Neural cell (in vitro differentiated cells): ENCODE data around the gene ODF2. TPM values are rescaled to one million over a fixed set of nuclear protein-coding genes. Genes with fewer than 3 reads are reported as not detected.

Experiments used
- H2AFZ ChIP-seq: fragments of 200-600, 300-800 bp; sonication (generic), shearing (Covaris generic); 2 replicates; pipeline ENCODE4 v1.6.0; 2014; ENCODE audit warnings: low read depth, mild to moderate bottlenecking, antibody characterized with exemption, low read length, moderate library complexity
- H3F3A ChIP-seq: fragments of 200-600 bp; shearing (Covaris generic); 2 replicates; pipeline ENCODE4 v1.6.1; 2016; ENCODE audit warnings: mild to moderate bottlenecking, moderate library complexity, mixed read lengths, antibody characterized with exemption, low read length; ENCODE audit not compliant: insufficient read depth, poor library complexity, severe bottlenecking
- H3K27ac ChIP-seq: fragments of 200-600, 300-800 bp; sonication (generic), shearing (Covaris generic); 2 replicates; pipeline ENCODE4 v1.5.1; 2014; ENCODE audit warnings: mild to moderate bottlenecking, low read length, moderate library complexity
- H3K27me3 ChIP-seq: fragments of 300-800, 200-600 bp; sonication (generic), shearing (Covaris generic); 2 replicates; pipeline ENCODE4 v1.6.0; 2014; ENCODE audit warnings: mild to moderate bottlenecking, low read depth, low read length, moderate library complexity; ENCODE audit not compliant: insufficient read depth
- H3K36me3 ChIP-seq: fragments of 300-800, 200-600 bp; sonication (generic), shearing (Covaris generic); 2 replicates; pipeline ENCODE4 v1.5.1; 2014; ENCODE audit warnings: mild to moderate bottlenecking, antibody characterized with exemption, low read length, moderate library complexity; ENCODE audit not compliant: insufficient read depth
- H3K4me2 ChIP-seq: fragments of 300-800, 200-600 bp; sonication (generic), shearing (Covaris generic); 2 replicates; pipeline ENCODE4 v1.6.0; 2014; ENCODE audit warnings: mild to moderate bottlenecking, low read length
- H3K4me3 ChIP-seq: fragments of 300-800, 200-600 bp; sonication (generic), shearing (Covaris generic); 2 replicates; pipeline ENCODE4 v1.5.1; 2014; ENCODE audit warnings: mild to moderate bottlenecking, low read length, moderate library complexity
- H3K79me2 ChIP-seq: fragments of 200-600 bp; shearing (Covaris generic); replicated peaks from 2 replicates; pipeline ENCODE4 v1.6.0; 2014; ENCODE audit warnings: mild to moderate bottlenecking, low read length, moderate library complexity; ENCODE audit not compliant: insufficient read depth
- H3K9ac ChIP-seq: fragments of 300-800, 200-600 bp; sonication (generic), shearing (Covaris generic); 2 replicates; pipeline ENCODE4 v1.6.1; 2016; ENCODE audit warnings: mild to moderate bottlenecking, low read length, mixed read lengths
- H3K9me2 ChIP-seq: fragments of 200-600 bp; shearing (Covaris generic); 2 replicates; pipeline ENCODE4 v1.6.1; 2016; ENCODE audit warnings: mild to moderate bottlenecking, low read length, mixed read lengths; ENCODE audit not compliant: insufficient read depth
- H3K9me3 ChIP-seq: fragments of 200-600, 300-800 bp; sonication (generic), shearing (Covaris generic); 2 replicates; pipeline ENCODE4 v1.6.1; 2016; ENCODE audit warnings: mild to moderate bottlenecking, mixed run types, low read length, moderate library complexity, mixed read lengths
- H4K20me1 ChIP-seq: fragments of 200-600 bp; shearing (Covaris generic); 2 replicates; pipeline ENCODE4 v1.6.1; 2016; ENCODE audit warnings: mild to moderate bottlenecking, mixed run types; ENCODE audit not compliant: insufficient read depth
- EP300 ChIP-seq: fragments of 450-650 bp; conservative IDR thresholded peaks from 2 replicates; pipeline ENCODE4 v1.6.1; 2014; ENCODE audit warnings: antibody characterized with exemption, mild to moderate bottlenecking, moderate library complexity; ENCODE audit not compliant: poor library complexity, severe bottlenecking
- EZH2 ChIP-seq: fragments of 200-600, 300-800 bp; shearing (Covaris generic), sonication (generic); IDR thresholded peaks from 2 replicates; pipeline ENCODE4 v1.6.1; 2014; ENCODE audit warnings: antibody characterized with exemption, low read length, borderline replicate concordance, mild to moderate bottlenecking; ENCODE audit not compliant: insufficient read depth, poor library complexity, severe bottlenecking
- MXI1 ChIP-seq: fragments of 450-650 bp; conservative IDR thresholded peaks from 2 replicates; pipeline ENCODE4 v1.6.1; 2014; ENCODE audit warnings: antibody characterized with exemption, mild to moderate bottlenecking; ENCODE audit not compliant: poor library complexity, severe bottlenecking
- POLR2AphosphoS5 ChIP-seq: IDR thresholded peaks from 2 replicates; pipeline ENCODE4 v1.6.1; 2012
- RAD21 ChIP-seq: fragments of 450-650 bp; conservative IDR thresholded peaks from 2 replicates; pipeline ENCODE4 v1.6.1; 2014; ENCODE audit warnings: antibody characterized with exemption, mild to moderate bottlenecking, moderate library complexity
- SMC3 ChIP-seq: fragments of 450-650 bp; conservative IDR thresholded peaks from 2 replicates; pipeline ENCODE4 v1.6.1; 2014; ENCODE audit warnings: antibody characterized with exemption, mild to moderate bottlenecking, moderate library complexity; ENCODE audit not compliant: poor library complexity
- TAF1 ChIP-seq: IDR thresholded peaks from 2 replicates; pipeline ENCODE4 v1.6.1; 2012; ENCODE audit warnings: low read depth
- polyA plus RNA-seq: library from polyadenylated mRNA; depleted of rRNA; stranded (reverse); fragments of >200 nt; gene quantifications from 2 replicates; pipeline ENCODE4 v1.2.3, GENCODE V29; 2014
- TF ChIP-seq, protein P1 (sequence below): IDR thresholded peaks from 2 replicates; pipeline ENCODE4 v1.6.1; 2012; ENCODE audit warnings: borderline replicate concordance
- TF ChIP-seq, protein P2 (sequence below): fragments of 450-650 bp; IDR thresholded peaks from 2 replicates; pipeline ENCODE4 v1.5.1; 2014; ENCODE audit warnings: antibody characterized with exemption, mild to moderate bottlenecking, moderate library complexity; ENCODE audit not compliant: poor library complexity, severe bottlenecking

The ODF2 gene
- polyA plus RNA-seq, 1 donor from 2014 or later, result 39.3 TPM

DNA sequence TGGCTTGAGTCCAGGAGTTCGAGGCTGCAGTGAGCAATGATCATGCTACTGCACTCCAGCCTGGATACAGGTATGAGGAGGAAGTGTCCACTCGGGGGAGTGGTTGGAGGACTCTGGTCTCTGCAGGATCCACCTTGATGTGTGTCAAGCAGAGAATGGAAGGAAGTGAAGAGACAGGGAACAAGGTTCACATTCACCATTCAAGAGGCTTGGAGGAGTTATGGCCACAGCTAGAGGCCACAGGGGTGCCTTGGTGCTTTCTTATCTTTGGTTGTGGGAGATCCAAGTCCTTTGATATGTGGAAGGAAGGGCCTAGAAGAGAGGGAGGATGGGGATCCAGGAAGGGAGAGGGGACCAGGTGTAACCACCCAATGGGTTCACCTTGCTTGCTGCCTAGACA lies 40.5 kb upstream of the ODF2 start:
- H3K79me2 ChIP-seq, result no peaks in the 10 kb centered on the region
- no peak overlapping the region for H3K4me2 ChIP-seq
- no peaks in the 10 kb centered on the region for H3K36me3 ChIP-seq
- no peak overlapping the region for H3K4me3 ChIP-seq
- no peak overlapping the region for H2AFZ ChIP-seq
- no peaks in the 10 kb centered on the region for H3F3A ChIP-seq
- H4K20me1 ChIP-seq, result no peaks in the 10 kb centered on the region
- no peaks in the 10 kb centered on the region for H3K9me2 ChIP-seq
- H3K27me3 ChIP-seq, result peaks cover 68% of the 10 kb centered on the region
- H3K9ac ChIP-seq, result no peak overlapping the region
- no peak overlapping the region for H3K27ac ChIP-seq
- TF ChIP-seq POLR2AphosphoS5 (no peak), TAF1 (no peak), EP300 (no peak), EZH2 (no peak), RAD21 (no peak), MXI1 (no peak), SMC3 (no peak)
- TF ChIP-seq, protein P1, sequence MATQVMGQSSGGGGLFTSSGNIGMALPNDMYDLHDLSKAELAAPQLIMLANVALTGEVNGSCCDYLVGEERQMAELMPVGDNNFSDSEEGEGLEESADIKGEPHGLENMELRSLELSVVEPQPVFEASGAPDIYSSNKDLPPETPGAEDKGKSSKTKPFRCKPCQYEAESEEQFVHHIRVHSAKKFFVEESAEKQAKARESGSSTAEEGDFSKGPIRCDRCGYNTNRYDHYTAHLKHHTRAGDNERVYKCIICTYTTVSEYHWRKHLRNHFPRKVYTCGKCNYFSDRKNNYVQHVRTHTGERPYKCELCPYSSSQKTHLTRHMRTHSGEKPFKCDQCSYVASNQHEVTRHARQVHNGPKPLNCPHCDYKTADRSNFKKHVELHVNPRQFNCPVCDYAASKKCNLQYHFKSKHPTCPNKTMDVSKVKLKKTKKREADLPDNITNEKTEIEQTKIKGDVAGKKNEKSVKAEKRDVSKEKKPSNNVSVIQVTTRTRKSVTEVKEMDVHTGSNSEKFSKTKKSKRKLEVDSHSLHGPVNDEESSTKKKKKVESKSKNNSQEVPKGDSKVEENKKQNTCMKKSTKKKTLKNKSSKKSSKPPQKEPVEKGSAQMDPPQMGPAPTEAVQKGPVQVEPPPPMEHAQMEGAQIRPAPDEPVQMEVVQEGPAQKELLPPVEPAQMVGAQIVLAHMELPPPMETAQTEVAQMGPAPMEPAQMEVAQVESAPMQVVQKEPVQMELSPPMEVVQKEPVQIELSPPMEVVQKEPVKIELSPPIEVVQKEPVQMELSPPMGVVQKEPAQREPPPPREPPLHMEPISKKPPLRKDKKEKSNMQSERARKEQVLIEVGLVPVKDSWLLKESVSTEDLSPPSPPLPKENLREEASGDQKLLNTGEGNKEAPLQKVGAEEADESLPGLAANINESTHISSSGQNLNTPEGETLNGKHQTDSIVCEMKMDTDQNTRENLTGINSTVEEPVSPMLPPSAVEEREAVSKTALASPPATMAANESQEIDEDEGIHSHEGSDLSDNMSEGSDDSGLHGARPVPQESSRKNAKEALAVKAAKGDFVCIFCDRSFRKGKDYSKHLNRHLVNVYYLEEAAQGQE, result no peak
- TF ChIP-seq, protein P2, sequence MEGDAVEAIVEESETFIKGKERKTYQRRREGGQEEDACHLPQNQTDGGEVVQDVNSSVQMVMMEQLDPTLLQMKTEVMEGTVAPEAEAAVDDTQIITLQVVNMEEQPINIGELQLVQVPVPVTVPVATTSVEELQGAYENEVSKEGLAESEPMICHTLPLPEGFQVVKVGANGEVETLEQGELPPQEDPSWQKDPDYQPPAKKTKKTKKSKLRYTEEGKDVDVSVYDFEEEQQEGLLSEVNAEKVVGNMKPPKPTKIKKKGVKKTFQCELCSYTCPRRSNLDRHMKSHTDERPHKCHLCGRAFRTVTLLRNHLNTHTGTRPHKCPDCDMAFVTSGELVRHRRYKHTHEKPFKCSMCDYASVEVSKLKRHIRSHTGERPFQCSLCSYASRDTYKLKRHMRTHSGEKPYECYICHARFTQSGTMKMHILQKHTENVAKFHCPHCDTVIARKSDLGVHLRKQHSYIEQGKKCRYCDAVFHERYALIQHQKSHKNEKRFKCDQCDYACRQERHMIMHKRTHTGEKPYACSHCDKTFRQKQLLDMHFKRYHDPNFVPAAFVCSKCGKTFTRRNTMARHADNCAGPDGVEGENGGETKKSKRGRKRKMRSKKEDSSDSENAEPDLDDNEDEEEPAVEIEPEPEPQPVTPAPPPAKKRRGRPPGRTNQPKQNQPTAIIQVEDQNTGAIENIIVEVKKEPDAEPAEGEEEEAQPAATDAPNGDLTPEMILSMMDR, result no peak
- H3K9me3 ChIP-seq, result no peaks in the 10 kb centered on the region

DNA sequence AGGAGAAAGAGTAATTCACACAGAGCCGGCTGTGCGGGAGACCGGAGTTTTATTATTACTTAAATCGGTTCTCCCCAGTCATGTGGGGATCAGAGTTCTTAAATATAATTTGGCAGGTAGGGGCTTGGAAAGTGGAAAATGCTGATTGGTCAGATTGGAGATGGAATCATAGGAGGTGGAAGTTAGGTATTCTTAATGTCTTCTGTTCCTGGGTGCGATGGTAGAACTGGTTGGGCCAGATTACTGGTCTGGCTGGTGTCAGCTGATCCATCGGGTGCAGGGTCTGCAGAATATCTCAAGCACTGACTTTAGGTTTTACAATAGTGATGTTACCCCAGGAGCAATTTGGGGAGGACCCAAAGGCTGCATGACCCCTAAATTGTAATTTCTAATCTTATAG lies 39.8 kb upstream of the ODF2 start:
- no peak overlapping the region for H3K27ac ChIP-seq
- H3K9ac ChIP-seq, result no peak overlapping the region
- no peaks in the 10 kb centered on the region for H3F3A ChIP-seq
- H3K9me3 ChIP-seq, result no peaks in the 10 kb centered on the region
- H3K4me3 ChIP-seq, result no peak overlapping the region
- H3K4me2 ChIP-seq, result no peak overlapping the region
- H2AFZ ChIP-seq, result no peak overlapping the region
- H3K79me2 ChIP-seq, result no peaks in the 10 kb centered on the region
- peaks cover 73% of the 10 kb centered on the region for H3K27me3 ChIP-seq
- H3K36me3 ChIP-seq, result no peaks in the 10 kb centered on the region
- no peaks in the 10 kb centered on the region for H4K20me1 ChIP-seq
- H3K9me2 ChIP-seq, result no peaks in the 10 kb centered on the region
- TF ChIP-seq, protein P2, result no peak
- TF ChIP-seq, protein P1, result no peak
- no peak for TF ChIP-seq TAF1
- no peak for TF ChIP-seq MXI1
- no peak for TF ChIP-seq POLR2AphosphoS5
- TF ChIP-seq SMC3, result no peak
- no peak for TF ChIP-seq EP300
- no peak for TF ChIP-seq EZH2
- TF ChIP-seq RAD21, result no peak
